Activated T-cell treated with anti-CD3 and anti-CD28 coated beads, Interleukin-2, amount 50 U/mL, for 4 hours (primary cell): ENCODE measurements around the gene CBX7. TPM values are rescaled to one million over a fixed set of nuclear protein-coding genes. Genes with fewer than 3 reads are reported as not detected.

Experiments used
- ATAC-seq, 2 donors: fragments of 200-7000 bp; cut with Tn5 transposase; one replicate each; pipeline ENCODE4 v1.10.0; 2021
- DNase-seq: peaks from one replicate; pipeline ENCODE4 v3.0.0-alpha.2; 2020
- H3K27me3 Mint-ChIP-seq: one replicate; pipeline ENCODE4 v1.8.0; 2021; ENCODE audit warnings: low read depth, mixed read lengths
- H3K36me3 Mint-ChIP-seq: one replicate; pipeline ENCODE4 v1.8.0; 2022; ENCODE audit warnings: mixed read lengths; ENCODE audit not compliant: insufficient read depth
- H3K4me1 Mint-ChIP-seq: one replicate; pipeline ENCODE4 v1.8.0; 2021; ENCODE audit warnings: low read depth, mixed read lengths
- H3K4me3 Mint-ChIP-seq: one replicate; pipeline ENCODE4 v1.8.0; 2021; ENCODE audit warnings: mild to moderate bottlenecking, moderate library complexity, mixed read lengths
- H3K9me3 Mint-ChIP-seq: one replicate; pipeline ENCODE4 v1.8.0; 2021; ENCODE audit warnings: mixed read lengths
- total RNA-seq, 3 donors: library from RNA; stranded (reverse); gene quantifications; one replicate each; pipeline ENCODE4 v1.2.1, GENCODE V29; 2021

The CBX7 gene
- total RNA-seq, 3 donors from 2014 or later = 14.2 to 17.6 (median 14.8) TPM

DNA sequence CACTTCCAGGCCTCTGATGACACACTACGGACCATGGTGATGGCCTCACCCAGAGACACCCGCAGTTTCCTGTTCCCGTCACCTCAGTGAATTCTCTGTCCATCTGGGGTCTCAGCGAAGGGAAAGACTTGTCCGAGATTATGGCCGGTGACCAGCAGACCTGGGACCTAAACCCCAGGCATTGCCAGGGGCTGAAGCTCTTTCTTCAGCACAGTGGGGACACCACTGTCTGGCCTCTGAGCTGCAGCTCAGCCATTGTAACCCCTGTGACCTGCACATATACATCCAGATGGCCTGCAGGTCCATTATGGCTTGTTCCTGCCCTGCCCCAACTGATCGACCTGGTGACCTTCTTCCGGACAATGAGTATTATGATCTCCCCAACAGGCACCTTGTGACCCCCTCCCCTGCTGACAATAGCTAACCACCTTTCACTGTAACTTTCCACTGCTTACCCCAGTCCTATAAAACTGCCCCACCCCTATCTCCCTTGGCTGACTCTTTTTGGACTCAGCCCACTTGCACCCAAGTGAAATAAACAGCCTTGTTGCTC, 22.3 kb downstream of the CBX7 start:
- no peak for DNase-seq
- Mint-ChIP-seq H3K9me3 (no peaks in the 10 kb centered on the region), H3K4me1 (no peaks in the 10 kb centered on the region), H3K4me3 (no peak overlapping the region), H3K27me3 (no peaks in the 10 kb centered on the region), H3K36me3 (peaks cover 3% of the 10 kb centered on the region)
- no peak for ATAC-seq

DNA sequence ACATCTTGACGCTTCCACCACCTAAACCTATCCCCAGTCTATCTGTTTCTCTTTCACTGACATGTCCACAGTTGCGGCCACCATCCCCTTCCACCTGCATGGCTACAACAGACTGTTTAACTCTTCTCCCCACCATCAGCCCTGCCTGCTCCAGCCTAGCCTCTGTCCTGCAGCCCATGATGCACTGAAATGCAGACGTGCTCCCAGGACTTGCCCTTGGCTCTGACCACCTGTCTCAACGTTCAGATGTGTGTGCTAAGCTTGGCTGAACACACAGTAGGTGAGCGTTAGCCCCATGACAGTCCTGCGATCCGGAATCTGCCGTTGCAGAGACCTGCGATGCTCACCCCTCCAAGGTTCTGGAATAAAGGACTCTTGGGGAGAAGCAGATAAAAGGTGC, 22.7 kb downstream of the CBX7 start:
- H3K27me3 Mint-ChIP-seq = no peaks in the 10 kb centered on the region
- H3K4me3 Mint-ChIP-seq = no peak overlapping the region
- no peaks in the 10 kb centered on the region for H3K9me3 Mint-ChIP-seq
- no peak for ATAC-seq
- peaks cover 3% of the 10 kb centered on the region for H3K36me3 Mint-ChIP-seq
- no peaks in the 10 kb centered on the region for H3K4me1 Mint-ChIP-seq
- no peak for DNase-seq

DNA sequence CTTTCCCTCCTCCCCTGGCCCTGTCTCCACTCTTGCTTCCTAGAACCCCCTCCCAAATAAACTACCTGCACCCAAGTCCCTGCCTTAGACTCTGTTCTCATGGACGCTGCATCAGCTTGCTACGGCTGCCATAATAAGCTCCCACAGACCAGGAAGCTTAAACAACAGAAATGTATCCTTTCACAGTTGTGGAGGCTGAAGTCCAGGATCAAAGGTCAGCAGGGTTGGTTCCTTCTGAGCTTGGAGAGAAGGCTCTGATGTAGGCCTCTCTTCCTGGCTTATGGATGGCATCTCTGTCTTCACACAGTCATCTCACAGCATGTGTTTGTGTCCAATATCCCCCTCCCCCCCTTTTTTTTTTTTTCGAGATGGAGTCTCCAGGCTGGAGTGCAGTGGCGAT, 23.4 kb downstream of the CBX7 start:
- Mint-ChIP-seq H3K36me3 (peaks cover 3% of the 10 kb centered on the region), H3K27me3 (no peaks in the 10 kb centered on the region), H3K4me3 (no peak overlapping the region), H3K4me1 (no peaks in the 10 kb centered on the region), H3K9me3 (no peaks in the 10 kb centered on the region)
- no peak for ATAC-seq
- DNase-seq = no peak

DNA sequence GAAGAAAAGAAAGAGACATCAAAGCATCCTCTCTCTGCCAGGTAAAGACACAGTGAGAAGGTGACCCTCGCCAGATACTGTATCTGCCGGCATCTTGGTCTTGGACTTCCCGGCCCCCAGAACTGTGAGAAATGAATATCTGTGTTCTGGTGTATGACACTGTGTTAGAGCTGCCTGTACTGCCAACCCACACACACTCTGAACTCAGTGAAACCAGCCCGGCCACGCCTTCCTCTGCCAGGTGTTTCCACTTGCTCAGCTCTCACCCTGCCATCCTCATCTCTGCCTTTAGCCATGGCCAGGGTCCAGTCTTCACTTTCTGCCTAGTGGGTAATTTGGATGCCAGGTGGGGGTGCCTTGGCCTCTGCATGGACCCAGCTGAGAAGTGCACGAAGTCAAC, 24.0 kb downstream of the CBX7 start:
- H3K4me1 Mint-ChIP-seq = no peaks in the 10 kb centered on the region
- H3K36me3 Mint-ChIP-seq = peaks cover 3% of the 10 kb centered on the region
- H3K4me3 Mint-ChIP-seq = no peak overlapping the region
- no peaks in the 10 kb centered on the region for H3K9me3 Mint-ChIP-seq
- DNase-seq (no peak), ATAC-seq (peak in 1 of 2 donors; percentile 35)
- H3K27me3 Mint-ChIP-seq = no peaks in the 10 kb centered on the region

DNA sequence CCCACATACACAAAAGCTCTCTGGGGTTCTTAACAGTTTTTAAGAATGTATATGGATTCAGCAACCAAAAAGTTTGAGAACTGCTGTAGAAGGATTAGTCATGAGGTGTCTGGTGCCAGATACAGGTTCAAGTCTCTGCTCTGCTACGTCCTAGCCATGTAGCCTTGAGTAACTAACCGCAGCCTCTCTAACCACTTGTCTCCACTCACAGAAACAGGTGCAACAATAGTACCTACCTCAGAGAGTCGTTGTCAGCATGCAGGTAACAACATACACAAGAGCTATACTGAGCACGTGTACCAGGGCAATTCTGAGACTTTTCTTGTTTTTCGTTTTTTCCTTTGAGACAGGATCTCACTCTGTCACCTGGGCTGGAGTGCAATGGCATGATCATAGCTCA, 26.9 kb downstream of the CBX7 start:
- no peaks in the 10 kb centered on the region for H3K27me3 Mint-ChIP-seq
- H3K9me3 Mint-ChIP-seq = no peaks in the 10 kb centered on the region
- no peak for ATAC-seq
- H3K4me1 Mint-ChIP-seq = peaks cover 11% of the 10 kb centered on the region
- DNase-seq = no peak
- H3K36me3 Mint-ChIP-seq = peaks cover 3% of the 10 kb centered on the region
- no peak overlapping the region for H3K4me3 Mint-ChIP-seq

DNA sequence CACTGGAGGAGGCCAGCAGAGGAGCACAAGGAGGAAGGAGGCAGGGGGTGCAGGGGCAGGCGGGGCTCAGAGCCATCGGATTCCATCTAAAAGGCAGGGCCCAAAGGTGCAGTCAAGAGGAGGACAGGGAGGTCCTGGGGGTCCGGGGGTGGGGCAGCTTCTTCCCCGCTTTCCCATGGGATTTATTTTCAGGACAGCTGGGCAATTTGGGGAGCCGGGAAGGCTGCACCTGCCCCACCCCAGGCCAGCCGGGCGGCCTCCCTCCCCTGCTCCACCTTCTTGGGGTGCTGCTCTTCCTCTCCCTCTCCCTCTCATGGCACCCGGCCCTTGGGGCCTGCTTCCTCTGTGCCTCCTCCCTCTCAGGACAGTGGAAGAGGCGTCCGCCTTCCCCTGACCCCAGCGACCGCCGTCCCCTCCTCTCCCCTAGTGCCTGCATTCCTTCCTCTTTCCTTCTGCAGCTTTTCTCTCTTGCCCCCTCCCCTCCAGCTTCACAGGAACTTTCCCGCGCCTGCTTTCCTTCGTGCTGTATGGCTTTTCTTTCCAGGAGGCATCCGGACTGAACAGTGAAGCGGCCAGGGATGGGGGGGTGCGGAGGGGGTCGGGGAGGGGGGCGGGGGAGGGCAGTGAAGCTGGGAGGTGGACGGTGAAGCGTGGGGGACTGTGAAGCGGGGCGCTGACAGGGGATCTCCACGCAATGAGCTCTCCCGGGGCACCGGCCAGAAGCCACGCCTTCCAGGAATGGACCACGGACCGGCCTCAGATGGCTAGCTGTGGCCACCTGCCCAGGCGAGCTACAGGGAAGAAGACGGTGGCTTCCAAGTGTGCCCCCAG, 28.5 kb downstream of the CBX7 start:
- no peak for DNase-seq
- Mint-ChIP-seq H3K4me1 (peaks cover 13% of the 10 kb centered on the region), H3K36me3 (no peaks in the 10 kb centered on the region), H3K4me3 (no peak overlapping the region), H3K9me3 (no peaks in the 10 kb centered on the region), H3K27me3 (no peaks in the 10 kb centered on the region)
- no peak for ATAC-seq

DNA sequence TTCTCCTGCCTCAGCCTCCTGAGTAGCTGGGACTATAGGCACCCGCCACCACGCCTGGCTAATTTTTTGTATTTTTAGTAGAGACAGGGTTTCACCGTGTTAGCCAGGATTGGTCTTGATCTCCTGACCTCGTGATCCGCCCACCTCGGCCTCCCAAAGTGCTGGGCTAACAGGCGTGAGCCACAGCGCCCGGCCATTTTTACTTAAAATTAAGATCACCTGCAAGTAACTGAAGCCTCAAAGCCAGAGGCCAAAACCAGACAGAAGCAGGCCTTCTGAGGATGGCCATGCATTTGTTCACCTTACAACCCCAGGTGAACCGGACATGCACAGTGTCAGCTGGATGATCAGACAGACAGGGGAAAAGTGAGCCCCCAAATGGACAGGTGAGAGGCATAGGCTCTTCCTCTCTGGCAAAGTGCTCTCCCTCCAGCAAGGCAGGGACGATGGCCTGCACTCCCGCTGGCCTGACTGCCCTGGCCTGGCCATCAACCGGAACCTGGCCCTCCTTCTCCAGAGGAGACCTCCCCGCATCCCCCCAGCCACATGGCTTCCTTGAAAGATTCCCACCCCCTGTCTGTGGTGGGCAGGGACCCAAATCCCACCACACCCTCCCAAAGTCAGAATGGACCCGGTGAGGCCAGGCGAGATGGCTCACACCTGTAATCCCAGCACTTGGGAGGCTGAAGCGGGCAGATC, 29.6 kb downstream of the CBX7 start:
- ATAC-seq (no peak), DNase-seq (no peak)
- H3K36me3 Mint-ChIP-seq = no peaks in the 10 kb centered on the region
- no peak overlapping the region for H3K4me3 Mint-ChIP-seq
- no peaks in the 10 kb centered on the region for H3K27me3 Mint-ChIP-seq
- no peaks in the 10 kb centered on the region for H3K9me3 Mint-ChIP-seq
- peaks cover 21% of the 10 kb centered on the region for H3K4me1 Mint-ChIP-seq

DNA sequence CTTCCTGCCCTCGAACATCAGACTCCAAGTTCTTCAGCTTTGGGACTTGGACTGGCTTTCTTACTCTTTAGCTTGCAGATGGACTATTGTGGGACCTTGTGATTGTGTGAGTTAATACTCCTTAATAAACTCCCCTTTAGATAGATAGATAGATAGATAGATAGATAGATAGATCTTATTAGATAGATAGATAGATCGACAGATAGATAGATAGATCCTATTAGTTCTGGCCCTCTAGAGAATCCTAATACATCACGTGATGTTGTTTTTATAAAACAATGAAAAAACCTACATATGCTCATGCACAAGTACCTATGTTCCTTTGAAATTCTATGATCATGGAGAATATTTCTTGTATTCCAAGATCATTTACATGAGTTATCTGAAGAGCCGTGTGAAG, 31.5 kb downstream of the CBX7 start:
- ATAC-seq (no peak), DNase-seq (no peak)
- Mint-ChIP-seq H3K4me3 (no peak overlapping the region), H3K36me3 (no peaks in the 10 kb centered on the region), H3K27me3 (no peaks in the 10 kb centered on the region), H3K4me1 (peaks cover 38% of the 10 kb centered on the region), H3K9me3 (no peaks in the 10 kb centered on the region)

DNA sequence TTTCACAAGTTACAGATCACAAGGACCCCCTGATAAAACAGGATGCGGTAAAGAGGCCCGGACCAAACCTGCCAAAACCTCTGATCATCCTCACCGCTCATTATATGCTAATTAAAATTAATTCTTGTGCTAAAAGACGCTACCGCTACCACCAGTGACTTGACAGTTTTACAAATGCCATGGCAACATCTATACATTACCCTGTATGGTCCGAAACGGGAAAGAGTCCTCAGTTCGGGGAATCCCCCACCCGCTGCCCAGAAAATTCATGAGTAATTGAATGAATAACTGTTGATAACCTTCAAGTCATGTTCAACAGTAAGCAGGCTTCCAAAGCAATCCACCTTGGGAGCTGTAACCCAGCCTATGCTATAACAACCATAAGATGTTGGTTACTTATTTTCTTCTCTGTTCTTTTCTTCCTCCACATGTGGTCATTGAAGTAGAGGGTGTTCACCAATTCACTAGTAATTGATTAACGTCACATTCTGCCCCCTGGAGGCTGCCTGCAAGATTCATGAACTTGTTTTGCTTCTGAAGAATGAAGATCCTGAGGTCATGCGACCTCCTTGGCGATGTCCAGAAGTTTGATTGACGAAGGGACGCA, 34.8 kb downstream of the CBX7 start:
- H3K27me3 Mint-ChIP-seq = no peaks in the 10 kb centered on the region
- no peaks in the 10 kb centered on the region for H3K9me3 Mint-ChIP-seq
- ATAC-seq (peak; percentile 59 to 61), DNase-seq (peak; percentile 64)
- peaks cover 65% of the 10 kb centered on the region for H3K4me1 Mint-ChIP-seq
- no peaks in the 10 kb centered on the region for H3K36me3 Mint-ChIP-seq
- peak overlapping the region; percentile 73 for H3K4me3 Mint-ChIP-seq

DNA sequence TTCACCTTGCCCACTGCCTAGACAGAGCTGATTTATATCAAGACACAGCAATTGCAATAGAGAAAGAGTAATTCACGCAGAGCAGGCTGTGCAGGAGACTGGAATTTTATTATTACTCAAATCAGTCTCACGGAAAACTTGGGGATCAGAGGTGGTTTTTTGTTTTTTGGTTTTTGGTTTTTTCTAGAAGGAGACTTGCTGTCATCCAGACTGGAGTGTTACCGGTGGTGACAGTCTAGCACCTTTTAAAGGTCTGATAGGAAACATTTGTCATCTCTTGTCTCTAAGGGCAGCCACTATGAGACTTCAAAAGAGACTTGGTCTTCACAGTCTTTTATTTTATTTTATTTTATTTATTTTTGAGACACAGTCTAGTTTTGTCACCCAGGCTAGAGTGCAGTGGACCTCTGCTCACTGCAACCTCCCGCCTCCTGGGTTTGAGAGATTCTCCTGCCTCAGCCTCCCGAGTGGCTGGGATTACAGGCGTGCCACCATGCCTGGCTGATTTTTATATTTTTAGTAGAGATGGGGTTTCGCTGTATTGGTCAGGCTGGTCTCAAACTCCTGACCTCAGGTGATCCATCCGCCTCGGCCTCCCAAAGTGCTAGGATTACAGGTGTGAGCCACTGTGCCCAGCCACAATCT, 36.4 kb downstream of the CBX7 start:
- H3K9me3 Mint-ChIP-seq = no peaks in the 10 kb centered on the region
- H3K4me3 Mint-ChIP-seq = no peak overlapping the region
- peak; percentile 32 to 44 for ATAC-seq
- H3K36me3 Mint-ChIP-seq = no peaks in the 10 kb centered on the region
- peaks cover 58% of the 10 kb centered on the region for H3K4me1 Mint-ChIP-seq
- H3K27me3 Mint-ChIP-seq = no peaks in the 10 kb centered on the region
- no peak for DNase-seq

DNA sequence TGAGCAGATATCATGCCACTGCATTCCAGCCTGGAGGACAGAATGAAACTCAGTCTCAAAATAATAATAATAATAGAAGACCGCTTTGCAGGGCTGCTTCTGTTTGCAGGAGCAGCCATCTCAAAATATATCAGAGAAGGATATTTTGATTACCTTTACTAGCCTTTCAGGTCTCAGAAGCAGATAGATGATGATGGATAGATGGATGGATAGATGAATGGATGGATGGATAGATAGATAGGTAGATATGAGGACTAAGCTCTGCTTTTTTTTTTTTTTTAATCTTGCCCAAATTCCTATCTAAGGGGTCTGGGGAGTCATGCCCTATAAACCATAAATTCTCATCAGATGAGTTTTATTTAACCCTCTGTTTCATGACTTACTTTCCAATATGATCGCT, 36.9 kb downstream of the CBX7 start:
- Mint-ChIP-seq H3K36me3 (no peaks in the 10 kb centered on the region), H3K9me3 (no peaks in the 10 kb centered on the region), H3K4me3 (no peak overlapping the region), H3K27me3 (no peaks in the 10 kb centered on the region), H3K4me1 (peaks cover 59% of the 10 kb centered on the region)
- no peak for DNase-seq
- no peak for ATAC-seq

DNA sequence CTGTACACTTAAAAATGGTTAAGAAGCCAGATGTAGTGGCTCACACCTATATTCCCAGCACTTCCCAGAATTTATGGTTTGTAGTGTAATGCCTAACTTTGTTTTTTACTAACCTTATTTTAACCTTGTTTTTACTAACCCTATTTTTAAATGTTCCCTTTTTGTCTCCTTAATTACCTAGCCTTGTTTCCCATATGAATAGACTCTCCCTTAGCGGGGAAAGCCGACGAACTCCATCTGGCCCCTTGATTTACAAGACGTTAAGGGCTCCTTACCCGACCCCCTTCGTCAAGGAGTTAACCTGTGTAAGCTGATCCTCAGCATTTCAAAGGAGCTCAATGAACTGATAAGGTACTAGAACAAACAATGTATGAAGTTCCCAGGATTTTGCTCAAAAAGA, 38.4 kb downstream of the CBX7 start:
- DNase-seq (no peak), ATAC-seq (no peak)
- peaks cover 59% of the 10 kb centered on the region for H3K4me1 Mint-ChIP-seq
- no peaks in the 10 kb centered on the region for H3K9me3 Mint-ChIP-seq
- no peaks in the 10 kb centered on the region for H3K27me3 Mint-ChIP-seq
- H3K4me3 Mint-ChIP-seq = no peak overlapping the region
- no peaks in the 10 kb centered on the region for H3K36me3 Mint-ChIP-seq

DNA sequence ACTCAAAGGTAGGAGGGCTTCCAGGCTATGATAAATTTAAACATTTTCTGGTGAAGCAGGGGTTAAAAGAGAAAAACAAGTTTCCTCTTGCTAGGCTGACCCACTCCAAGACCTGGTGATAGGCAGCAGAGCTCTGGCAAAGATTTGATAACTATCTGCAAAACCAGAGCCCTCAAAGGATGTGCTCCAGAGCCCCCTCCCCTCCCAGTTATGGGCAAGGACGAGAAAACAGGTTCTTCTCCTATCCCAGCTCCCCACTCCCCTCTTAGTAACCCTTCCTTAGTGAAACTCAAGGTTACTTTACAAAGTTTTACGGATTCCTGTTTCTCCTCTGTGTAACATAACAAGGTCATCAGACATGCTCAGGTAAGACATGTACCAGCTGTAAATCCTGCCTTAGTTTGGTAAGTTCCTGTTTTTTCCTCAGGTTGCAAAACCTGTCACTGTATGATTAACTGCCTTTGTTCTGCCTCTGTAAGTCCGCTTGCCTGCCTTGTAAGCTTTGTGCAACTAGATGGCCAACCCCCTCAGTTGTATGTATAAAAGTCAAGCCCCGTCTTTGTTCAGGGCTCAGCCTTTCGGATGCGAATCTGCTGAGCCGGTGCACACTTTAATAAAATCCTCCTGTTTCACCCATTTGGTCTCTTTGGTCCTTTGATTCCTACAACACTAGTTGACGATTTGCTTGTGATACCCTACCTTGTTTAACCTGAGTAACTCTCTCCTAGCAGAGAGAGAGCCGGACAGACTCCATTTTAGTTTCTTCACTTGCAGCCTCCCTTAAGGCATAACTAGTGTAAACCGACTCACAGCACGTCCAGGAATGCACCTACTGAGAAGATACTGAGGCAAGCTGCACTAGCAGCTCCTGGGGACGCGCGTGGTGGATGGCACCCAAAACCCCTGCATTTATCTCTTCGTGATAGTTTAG, 41.6 kb downstream of the CBX7 start:
- Mint-ChIP-seq H3K9me3 (no peaks in the 10 kb centered on the region), H3K27me3 (no peaks in the 10 kb centered on the region), H3K4me3 (no peak overlapping the region), H3K36me3 (no peaks in the 10 kb centered on the region), H3K4me1 (peaks cover 30% of the 10 kb centered on the region)
- ATAC-seq = no peak
- DNase-seq = no peak
